Panc1 (cell line): Measurements from ENCODE around the gene PDE11A.

Experiments used
- CTCF ChIP-seq: fragments of 450-650 bp; IDR thresholded peaks from 2 replicates; pipeline ENCODE4 v1.5.1; 2017; ENCODE audit warnings: mild to moderate bottlenecking
- TCF7L2 ChIP-seq: IDR thresholded peaks from 2 replicates; pipeline ENCODE4 v1.6.1; 2011; ENCODE audit warnings: mild to moderate bottlenecking, low read depth, low read length, inconsistent platforms

- no peak for TF ChIP-seq CTCF
- TF ChIP-seq TCF7L2 = no peak
Observed at GRCh38 chr2:177715771-177716170, 356.8 kb downstream of the PDE11A start.
